ENCODE measurements around the gene TMEM39B. TPM values are rescaled to one million over a fixed set of nuclear protein-coding genes. Genes with fewer than 3 reads are reported as not detected.
"Not testable (repeated sequence)": the region's sequence is repeated elsewhere in the genome, so short reads cannot be mapped to it uniquely, and the experiment has no call there.

TMEM39B gene
- total RNA-seq, 4 donors from 2014 or later: 7.6 to 12.8 (median 9.6) TPM

GRCh38 chr1:32063261-32063681 is 9.5 kb upstream of the TMEM39B start:
- no peak for TF ChIP-seq POLR2A (IDR thresholded peaks at IDR 0.05)
- peak; percentile 26 to 87 (median 63) for TF ChIP-seq CTCF (IDR thresholded peaks at IDR 0.05)
- DNase-seq: peak in 1 of 2 donors; percentile 20
- 7 to 16% methylated on average over 1 of the region's 1 CpG for WGBS, 2 donors
- Histone ChIP-seq H3K27me3 (no peaks in the 10 kb centered on the region), H3K9me3 (no peaks in the 10 kb centered on the region), H3K4me3 (replicated peaks in 1 of 3) (no peak overlapping the region), H3K27ac (peak overlapping the region; percentile 34 to 77 (median 53)), H3K36me3 (peaks cover 18 to 19% of the 10 kb centered on the region in 2 donors), H3K4me1 (peaks cover 19 to 37% of the 10 kb centered on the region in 2 donors)
- intact Hi-C loops (cut with DNase I): loop anchor here (5.0 to 10.0 kb wide), 2 partner anchors 56 to 98 kb away; no protein-coding TSS in a partner anchor

DNA sequence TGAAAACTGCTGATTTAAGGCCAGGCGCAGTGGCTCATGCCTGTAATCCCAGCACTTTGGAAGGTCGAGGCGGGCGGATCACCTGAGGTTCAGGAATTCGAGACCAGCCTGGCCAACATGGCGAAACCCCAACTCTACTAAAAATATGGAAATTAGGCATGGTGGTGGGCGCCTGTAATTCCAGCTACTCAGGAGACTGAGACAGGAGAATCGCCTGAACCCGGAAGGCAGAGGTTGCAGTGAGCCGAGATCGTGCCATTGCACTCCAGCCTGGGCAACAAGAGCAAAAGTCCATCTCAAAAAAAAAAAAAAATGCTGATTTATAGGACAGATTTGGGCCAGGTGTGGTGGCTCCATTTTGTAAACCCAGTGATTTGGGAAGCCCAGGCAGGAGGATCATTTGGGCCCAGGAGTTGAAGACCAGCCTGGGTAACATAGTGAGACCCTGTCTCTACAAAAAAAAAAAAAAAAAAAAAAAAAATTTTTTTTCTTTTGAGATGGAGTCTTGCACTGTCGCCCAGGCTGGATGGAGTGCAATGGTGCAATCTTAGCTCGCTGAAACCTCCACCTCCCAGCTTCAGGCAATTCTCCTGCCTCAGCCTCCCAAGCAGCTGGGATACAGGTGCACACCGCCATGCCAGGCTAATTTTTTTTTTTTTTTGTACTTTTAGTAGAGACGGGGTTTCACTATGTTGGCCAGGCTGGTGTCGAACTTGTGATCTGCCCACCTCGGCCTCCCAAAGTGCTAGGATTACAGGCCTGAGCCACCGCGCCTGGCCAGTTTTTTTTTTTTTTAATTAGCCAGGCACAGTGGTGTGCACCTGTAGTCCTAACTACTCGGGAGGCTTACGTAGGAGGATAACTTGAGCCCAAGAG is 6.9 kb upstream of the TMEM39B start:
- intact Hi-C loops (cut with DNase I): loop anchor here (10.0 kb wide), 1 partner anchor 101 kb away; no protein-coding TSS in a partner anchor
- 69 to 79% methylated on average over 21 of the region's 21 CpGs for WGBS, 2 donors
- not testable (repeated sequence) for H3K36me3 ChIP-seq; H3K27me3 ChIP-seq; H3K9me3 ChIP-seq; H3K4me3 ChIP-seq (replicated peaks in 1 of 3)
- peak; percentile 6 to 11 for DNase-seq
- peak overlapping the region in 2 of 3 donors; percentile 20 to 48 for H3K27ac ChIP-seq
- H3K4me1 ChIP-seq: peaks cover 19 to 47% of the 10 kb centered on the region in 2 donors

DNA sequence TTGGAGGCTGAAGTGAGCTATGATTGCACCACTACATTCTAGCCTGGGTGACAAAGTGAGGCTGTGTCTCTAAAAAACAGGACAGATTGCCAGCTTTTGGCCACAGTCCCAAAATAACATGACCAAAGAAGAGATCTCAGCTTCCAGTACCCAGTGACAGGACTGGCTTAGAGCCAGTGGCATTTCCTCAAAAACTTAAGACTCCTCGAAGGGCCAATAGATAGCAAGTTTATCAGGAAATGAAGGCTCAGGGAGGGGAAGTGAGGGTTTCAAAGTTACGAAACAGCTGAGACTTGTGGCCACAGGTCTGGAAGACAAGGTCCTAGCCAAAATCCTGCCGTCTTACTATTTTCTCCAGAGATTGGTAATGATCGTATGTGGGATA is 6.3 kb upstream of the TMEM39B start:
- Histone ChIP-seq H3K4me1 (peaks cover 19 to 47% of the 10 kb centered on the region in 2 donors), H3K27ac (peak overlapping the region; percentile 1 to 48 (median 20)), H3K27me3 (no peaks in the 10 kb centered on the region), H3K4me3 (replicated peaks in 1 of 3) (no peak overlapping the region), H3K36me3 (peaks cover 0 to under 1% of the 10 kb centered on the region in 2 donors), H3K9me3 (no peaks in the 10 kb centered on the region)
- peak; percentile 83 to 87 for DNase-seq
- TF ChIP-seq POLR2A (IDR thresholded peaks at IDR 0.05) (no peak), CTCF (IDR thresholded peaks at IDR 0.05) (no peak)
- 5 to 12% methylated on average over 4 of the region's 4 CpGs for WGBS, 2 donors
- intact Hi-C loops (cut with DNase I): loop anchor here (10.0 kb wide), 1 partner anchor 102 kb away; no protein-coding TSS in a partner anchor

DNA sequence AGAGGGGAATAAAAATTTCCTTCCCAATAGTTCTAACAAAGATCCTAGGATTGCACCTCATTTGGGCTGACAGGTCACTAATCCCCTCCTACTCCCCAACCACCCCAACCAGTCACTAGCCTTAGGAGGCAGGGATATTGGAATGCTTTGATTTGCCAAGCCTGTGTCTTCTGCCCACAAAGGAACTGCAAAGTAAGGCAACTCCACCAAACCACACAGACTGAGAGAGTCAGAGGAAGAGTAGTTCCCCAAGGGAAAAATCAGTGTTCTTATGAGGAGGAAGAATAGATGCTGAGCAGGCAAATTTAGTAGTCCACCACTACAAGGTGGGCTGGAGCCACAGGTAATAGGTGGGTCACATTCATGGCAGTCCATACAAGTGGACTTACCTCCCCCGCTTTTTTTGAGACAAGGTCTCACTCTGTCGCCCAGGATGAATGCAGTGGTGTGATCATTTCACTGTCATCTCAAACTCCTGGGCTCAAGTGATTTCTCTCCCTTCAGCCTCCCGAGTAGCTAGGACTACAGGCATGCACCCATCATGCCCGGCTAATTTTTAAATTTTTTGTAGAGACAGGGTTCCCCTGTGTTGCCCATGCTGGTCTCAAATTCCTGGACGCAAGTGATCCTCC is 3.7 kb upstream of the TMEM39B start:
- no peaks in the 10 kb centered on the region for H3K9me3 ChIP-seq
- no peak overlapping the region for H3K4me3 ChIP-seq (replicated peaks in 1 of 3)
- peaks cover 15 to 36% of the 10 kb centered on the region in 2 donors for H3K4me1 ChIP-seq
- no peak overlapping the region for H3K27ac ChIP-seq
- no peaks in the 10 kb centered on the region for H3K27me3 ChIP-seq
- WGBS, 2 donors: 38 to 43% methylated on average over 5 of the region's 5 CpGs
- H3K36me3 ChIP-seq: no peaks in the 10 kb centered on the region
- DNase-seq: no peak
- intact Hi-C loops (cut with DNase I): loop anchor here (10.0 kb wide), 1 partner anchor 104 kb away; no protein-coding TSS in a partner anchor
- TF ChIP-seq POLR2A (IDR thresholded peaks at IDR 0.05) (no peak), CTCF (IDR thresholded peaks at IDR 0.05) (no peak)

- Histone ChIP-seq H3K27me3 (no peaks in the 10 kb centered on the region), H3K4me3 (replicated peaks in 1 of 3) (peak overlapping the region; percentile 30 to 89 (median 73)), H3K9me3 (no peaks in the 10 kb centered on the region), H3K27ac (peak overlapping the region; percentile 93 to 95 (median 95)), H3K4me1 (peaks cover 11 to 27% of the 10 kb centered on the region in 2 donors), H3K36me3 (peaks cover 10 to 14% of the 10 kb centered on the region in 2 donors)
- TF ChIP-seq POLR2A (IDR thresholded peaks at IDR 0.05): no peak
- no peak for TF ChIP-seq CTCF (IDR thresholded peaks at IDR 0.05)
- intact Hi-C loops (cut with DNase I): loop anchor here (5.0 kb wide), 1 partner anchor 40 kb away; no protein-coding TSS in a partner anchor
- DNase-seq: no peak
- 17% methylated on average over 14 of the region's 14 CpGs for WGBS, 2 donors
Observed at GRCh38 chr1:32071758-32072621, 749 bp upstream of the TMEM39B start.

Measured in thyroid gland (tissue), 4 donors.